Iris pigment epithelial cell (primary cell): Measurements from ENCODE around the gene TBC1D1.
"Not testable (repeated sequence)": the region's sequence is repeated elsewhere in the genome, so short reads cannot be mapped to it uniquely, and the experiment has no call there.

Experiments used
- DNase-seq: peaks from one replicate; pipeline ENCODE4 v3.0.0-alpha.2; 2011; ENCODE audit warnings: low read depth

Gene TBC1D1

GRCh38 chr4:38016698-38017097 lies 125.8 kb downstream of the TBC1D1 start:
- no peak for DNase-seq

GRCh38 chr4:38017609-38018008 lies 126.7 kb downstream of the TBC1D1 start:
- peak; percentile 12 for DNase-seq

- DNase-seq = no peak
These were observed 129.5 kb downstream of the TBC1D1 start for GRCh38 chr4:38020386-38020785.

GRCh38 chr4:38020961-38021360 lies 130.1 kb downstream of the TBC1D1 start:
- not testable (repeated sequence) for DNase-seq

GRCh38 chr4:38021751-38022150 lies 130.9 kb downstream of the TBC1D1 start:
- no peak for DNase-seq

GRCh38 chr4:38023347-38024205 lies 132.7 kb downstream of the TBC1D1 start:
- no peak for DNase-seq

GRCh38 chr4:38024206-38024509 lies 133.3 kb downstream of the TBC1D1 start:
- DNase-seq = no peak

GRCh38 chr4:38025665-38026064 lies 134.8 kb downstream of the TBC1D1 start:
- DNase-seq = no peak

GRCh38 chr4:38026158-38026740 lies 135.4 kb downstream of the TBC1D1 start:
- no peak for DNase-seq

- peak; percentile 48 for DNase-seq
These were observed 139.1 kb downstream of the TBC1D1 start for GRCh38 chr4:38030023-38030422.

- peak; percentile 62 for DNase-seq
These were observed 144.3 kb downstream of the TBC1D1 start for GRCh38 chr4:38034986-38035882.

GRCh38 chr4:38036548-38036947 lies 145.7 kb downstream of the TBC1D1 start:
- no peak for DNase-seq

- DNase-seq = no peak
These were observed 146.7 kb downstream of the TBC1D1 start for GRCh38 chr4:38037612-38038011.

- DNase-seq = no peak
These were observed 149.7 kb downstream of the TBC1D1 start for GRCh38 chr4:38040619-38041018.

- DNase-seq = no peak
These were observed 153.2 kb downstream of the TBC1D1 start for GRCh38 chr4:38044060-38044459.

- DNase-seq = no peak
These were observed 154.6 kb downstream of the TBC1D1 start for GRCh38 chr4:38045289-38045988.

GRCh38 chr4:38046727-38047489 lies 156.0 kb downstream of the TBC1D1 start:
- DNase-seq = peak; percentile 62

GRCh38 chr4:38049545-38050170 lies 158.8 kb downstream of the TBC1D1 start:
- DNase-seq = no peak

- DNase-seq = peak; percentile 47
These were observed 159.9 kb downstream of the TBC1D1 start for GRCh38 chr4:38050560-38051350.

GRCh38 chr4:38055566-38055965 lies 164.7 kb downstream of the TBC1D1 start:
- no peak for DNase-seq
